MM.1S (cell line): ENCODE results near the gene CTSW.

ENCODE experiments used
- EZH2 ChIP-seq: fragments of 300-600 bp; sonication (generic); optimal IDR thresholded peaks from 2 replicates; pipeline ENCODE3; 2017; ENCODE audit warnings: low read depth, mild to moderate bottlenecking, antibody characterized with exemption, low read length, mixed read lengths
- TF ChIP-seq, protein P1 (sequence below): fragments of 300-600 bp; sonication (generic); IDR thresholded peaks from 2 replicates; pipeline ENCODE4 v1.5.1; 2016; ENCODE audit warnings: antibody characterized with exemption, low read length, mixed read lengths

- TF ChIP-seq, protein P1, sequence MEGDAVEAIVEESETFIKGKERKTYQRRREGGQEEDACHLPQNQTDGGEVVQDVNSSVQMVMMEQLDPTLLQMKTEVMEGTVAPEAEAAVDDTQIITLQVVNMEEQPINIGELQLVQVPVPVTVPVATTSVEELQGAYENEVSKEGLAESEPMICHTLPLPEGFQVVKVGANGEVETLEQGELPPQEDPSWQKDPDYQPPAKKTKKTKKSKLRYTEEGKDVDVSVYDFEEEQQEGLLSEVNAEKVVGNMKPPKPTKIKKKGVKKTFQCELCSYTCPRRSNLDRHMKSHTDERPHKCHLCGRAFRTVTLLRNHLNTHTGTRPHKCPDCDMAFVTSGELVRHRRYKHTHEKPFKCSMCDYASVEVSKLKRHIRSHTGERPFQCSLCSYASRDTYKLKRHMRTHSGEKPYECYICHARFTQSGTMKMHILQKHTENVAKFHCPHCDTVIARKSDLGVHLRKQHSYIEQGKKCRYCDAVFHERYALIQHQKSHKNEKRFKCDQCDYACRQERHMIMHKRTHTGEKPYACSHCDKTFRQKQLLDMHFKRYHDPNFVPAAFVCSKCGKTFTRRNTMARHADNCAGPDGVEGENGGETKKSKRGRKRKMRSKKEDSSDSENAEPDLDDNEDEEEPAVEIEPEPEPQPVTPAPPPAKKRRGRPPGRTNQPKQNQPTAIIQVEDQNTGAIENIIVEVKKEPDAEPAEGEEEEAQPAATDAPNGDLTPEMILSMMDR, result no peak
- no peak for TF ChIP-seq EZH2
These were observed 36.8 kb downstream of the CTSW start for GRCh38 chr11:65916391-65916790.
